ENCODE data around the gene WFDC6. TPM values are rescaled to one million over a fixed set of nuclear protein-coding genes. Genes with fewer than 3 reads are reported as not detected.

Gene WFDC6
- total RNA-seq, 1 donor from 2014 or later = not detected

GRCh38 chr20:45545351-45545750, 6.1 kb upstream of the WFDC6 start:
- intact Hi-C loops (cut with micrococcal nuclease) = no loop called here
- Histone ChIP-seq H3K4me3 (no peak overlapping the region), H3K36me3 (no peaks in the 10 kb centered on the region), H3K9me3 (replicated peaks) (no peaks in the 10 kb centered on the region), H3K27ac (replicated peaks) (no peak overlapping the region), H3K4me1 (no peaks in the 10 kb centered on the region), H3K27me3 (ENCODE audit: low read depth) (peaks cover 90% of the 10 kb centered on the region)
- TF ChIP-seq, protein P1, sequence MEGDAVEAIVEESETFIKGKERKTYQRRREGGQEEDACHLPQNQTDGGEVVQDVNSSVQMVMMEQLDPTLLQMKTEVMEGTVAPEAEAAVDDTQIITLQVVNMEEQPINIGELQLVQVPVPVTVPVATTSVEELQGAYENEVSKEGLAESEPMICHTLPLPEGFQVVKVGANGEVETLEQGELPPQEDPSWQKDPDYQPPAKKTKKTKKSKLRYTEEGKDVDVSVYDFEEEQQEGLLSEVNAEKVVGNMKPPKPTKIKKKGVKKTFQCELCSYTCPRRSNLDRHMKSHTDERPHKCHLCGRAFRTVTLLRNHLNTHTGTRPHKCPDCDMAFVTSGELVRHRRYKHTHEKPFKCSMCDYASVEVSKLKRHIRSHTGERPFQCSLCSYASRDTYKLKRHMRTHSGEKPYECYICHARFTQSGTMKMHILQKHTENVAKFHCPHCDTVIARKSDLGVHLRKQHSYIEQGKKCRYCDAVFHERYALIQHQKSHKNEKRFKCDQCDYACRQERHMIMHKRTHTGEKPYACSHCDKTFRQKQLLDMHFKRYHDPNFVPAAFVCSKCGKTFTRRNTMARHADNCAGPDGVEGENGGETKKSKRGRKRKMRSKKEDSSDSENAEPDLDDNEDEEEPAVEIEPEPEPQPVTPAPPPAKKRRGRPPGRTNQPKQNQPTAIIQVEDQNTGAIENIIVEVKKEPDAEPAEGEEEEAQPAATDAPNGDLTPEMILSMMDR (IDR thresholded peaks at IDR 0.05; ENCODE audit: borderline replicate concordance) = no peak
- DNase-seq = no peak

DNA sequence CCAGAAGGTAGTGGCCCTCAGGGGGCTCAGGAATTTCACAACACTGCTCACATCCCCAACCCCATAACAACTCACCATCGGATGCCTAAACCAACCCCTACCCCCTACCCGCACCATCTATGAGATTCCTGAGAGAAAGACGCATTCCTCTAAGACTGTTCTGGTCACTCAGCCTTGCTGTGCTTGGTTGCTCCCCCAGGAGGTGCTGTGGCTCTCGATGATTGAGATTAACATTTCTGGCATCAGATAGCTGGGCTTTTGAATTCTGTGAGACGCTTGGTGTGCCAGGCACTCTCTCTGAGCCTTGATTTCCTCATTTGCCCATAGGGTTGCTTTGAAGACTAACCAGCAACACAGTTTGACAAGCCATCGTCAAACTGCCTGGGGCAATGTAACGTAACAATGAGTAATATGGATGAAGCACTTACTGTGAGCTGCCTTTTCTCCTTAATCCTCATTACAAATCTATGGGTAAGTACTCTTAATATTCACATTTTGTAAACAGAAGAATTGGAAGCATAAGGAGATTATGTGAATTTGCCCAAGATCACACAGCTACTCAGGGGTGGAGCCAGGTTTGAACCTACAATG, 978 bp downstream of the WFDC6 start:
- H3K4me3 ChIP-seq = no peak overlapping the region
- TF ChIP-seq, protein P1 (IDR thresholded peaks at IDR 0.05; ENCODE audit: borderline replicate concordance) = no peak
- no peak overlapping the region for H3K27ac ChIP-seq (replicated peaks)
- no peaks in the 10 kb centered on the region for H3K36me3 ChIP-seq
- H3K27me3 ChIP-seq (ENCODE audit: low read depth) = peaks cover 95% of the 10 kb centered on the region
- DNase-seq = no peak
- intact Hi-C loops (cut with micrococcal nuclease) = no loop called here
- H3K9me3 ChIP-seq (replicated peaks) = no peaks in the 10 kb centered on the region
- no peaks in the 10 kb centered on the region for H3K4me1 ChIP-seq

GRCh38 chr20:45527294-45527693, 12.0 kb downstream of the WFDC6 start:
- Histone ChIP-seq H3K36me3 (no peaks in the 10 kb centered on the region), H3K4me1 (no peaks in the 10 kb centered on the region), H3K4me3 (no peak overlapping the region), H3K9me3 (replicated peaks) (no peaks in the 10 kb centered on the region), H3K27ac (replicated peaks) (no peak overlapping the region), H3K27me3 (ENCODE audit: low read depth) (peaks cover 86% of the 10 kb centered on the region)
- no peak for DNase-seq
- TF ChIP-seq, protein P1 (IDR thresholded peaks at IDR 0.05; ENCODE audit: borderline replicate concordance) = no peak
- intact Hi-C loops (cut with micrococcal nuclease) = no loop called here

- Histone ChIP-seq H3K9me3 (replicated peaks) (no peaks in the 10 kb centered on the region), H3K4me1 (no peaks in the 10 kb centered on the region), H3K4me3 (no peak overlapping the region), H3K36me3 (no peaks in the 10 kb centered on the region), H3K27me3 (ENCODE audit: low read depth) (peaks cover 73% of the 10 kb centered on the region), H3K27ac (replicated peaks) (no peak overlapping the region)
- DNase-seq = no peak
- intact Hi-C loops (cut with micrococcal nuclease) = no loop called here
- TF ChIP-seq, protein P1 (IDR thresholded peaks at IDR 0.05; ENCODE audit: borderline replicate concordance) = no peak
Observed at GRCh38 chr20:45523821-45524220, 15.5 kb downstream of the WFDC6 start.

DNA sequence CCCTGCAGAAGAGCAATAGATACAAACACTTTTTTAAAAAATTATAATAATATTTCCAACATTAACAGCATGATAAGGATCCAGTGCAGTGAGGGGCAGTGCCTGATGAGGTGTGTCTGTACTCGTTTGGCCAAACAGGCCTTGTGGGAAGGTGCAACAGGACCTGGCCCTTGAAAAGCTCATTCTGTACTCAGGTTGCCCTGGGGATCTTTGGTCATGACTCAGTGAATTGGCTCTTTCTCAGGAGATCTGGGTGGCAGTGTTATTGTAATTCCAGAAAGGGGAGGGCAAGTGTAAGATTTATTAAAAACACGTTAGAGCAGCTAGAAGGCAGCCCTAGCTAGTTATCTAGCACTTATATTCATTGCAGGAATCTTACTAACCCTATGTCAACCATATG, 21.0 kb downstream of the WFDC6 start:
- Histone ChIP-seq H3K4me1 (no peaks in the 10 kb centered on the region), H3K4me3 (no peak overlapping the region), H3K36me3 (no peaks in the 10 kb centered on the region), H3K9me3 (replicated peaks) (no peaks in the 10 kb centered on the region), H3K27me3 (ENCODE audit: low read depth) (peaks cover 47% of the 10 kb centered on the region), H3K27ac (replicated peaks) (no peak overlapping the region)
- intact Hi-C loops (cut with micrococcal nuclease) = no loop called here
- TF ChIP-seq, protein P1 (IDR thresholded peaks at IDR 0.05; ENCODE audit: borderline replicate concordance) = no peak
- no peak for DNase-seq
